ENCODE data around the gene SPATA32. TPM values are rescaled to one million over a fixed set of nuclear protein-coding genes. Genes with fewer than 3 reads are reported as not detected.
A peak's percentile ranks its signal among the peaks of the same experiment; 100 is the strongest.

The SPATA32 gene, protein sequence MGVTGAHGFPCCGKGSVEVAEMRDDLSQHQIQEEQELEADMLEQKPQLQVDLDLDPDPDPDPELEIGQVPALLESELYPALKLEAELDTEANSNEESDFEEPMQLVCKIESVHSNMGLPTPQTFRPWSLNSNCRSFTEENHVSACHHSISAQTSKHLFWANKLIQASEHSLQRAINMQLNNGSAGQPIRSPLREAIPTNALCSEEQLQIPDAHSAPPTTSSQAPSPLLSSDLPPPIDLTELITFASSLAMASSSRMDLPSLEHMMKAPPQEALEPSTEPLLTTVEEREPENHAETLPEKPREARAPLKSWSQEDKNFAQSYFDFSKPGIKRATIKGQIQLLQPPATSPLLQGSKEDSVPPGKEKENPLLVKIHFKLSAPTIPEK
- not detected for total RNA-seq
- long read RNA-seq = 0 reads

DNA sequence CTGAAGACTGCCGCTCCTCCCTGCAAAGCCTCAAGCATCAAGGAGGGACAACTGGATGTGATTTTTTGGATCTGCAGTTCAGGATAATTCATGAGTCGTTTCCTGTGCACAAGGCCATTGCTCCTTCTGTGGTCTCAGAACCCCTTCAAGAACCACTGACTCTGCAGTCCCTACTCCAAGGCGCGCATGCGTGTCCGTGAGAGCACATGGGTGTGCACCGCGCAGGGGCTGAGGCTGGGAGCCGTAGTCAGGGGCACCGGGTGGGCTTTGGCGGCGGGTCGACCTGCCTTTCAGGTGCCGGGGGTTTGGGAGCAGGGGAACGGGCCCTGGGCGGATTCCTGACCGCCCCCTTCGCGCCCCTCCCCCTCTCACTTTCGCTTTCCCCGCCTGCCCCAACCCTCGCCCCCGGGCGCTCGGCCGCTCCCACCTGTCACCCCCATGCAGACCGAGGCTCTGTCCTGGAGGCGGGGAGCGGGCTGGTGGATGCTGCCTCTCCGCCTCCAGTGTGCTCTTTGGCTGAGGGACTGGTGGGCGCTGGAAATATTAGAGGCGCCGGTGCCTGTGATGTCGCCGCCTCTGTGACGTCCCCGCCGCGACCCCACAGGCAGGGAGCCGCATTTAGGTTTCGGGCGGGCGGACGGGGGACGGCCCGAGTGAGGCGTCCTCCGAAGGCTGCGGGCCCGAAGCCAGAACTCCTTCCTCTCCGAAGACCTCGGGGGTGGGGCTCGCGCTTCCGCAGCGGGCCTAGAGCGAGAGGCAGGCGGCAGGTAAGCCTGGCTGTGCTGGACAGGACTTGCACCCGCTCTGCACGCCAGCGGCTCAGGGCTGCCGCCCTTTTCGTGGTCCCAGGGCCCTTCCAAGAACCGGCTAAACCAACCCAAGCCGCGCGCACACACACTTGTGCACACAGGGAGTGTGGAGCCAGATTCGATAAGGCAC lies at the start of gene SPATA32:
TSS of gene SPATA32 (minus strand) at position 518 of the 939 bp plus-strand sequence. CDS start at position 440, 78 bp downstream.
- intact Hi-C loops (cut with DNase I) = no loop called here
- H3K4me1 ChIP-seq = peaks cover 14% of the 10 kb centered on the region
- H3K9me3 ChIP-seq = no peaks in the 10 kb centered on the region
- peak within 1 kb of the TSS; percentile 66 for H3K4me3 ChIP-seq
- no peaks in the 10 kb centered on the region for H3K27me3 ChIP-seq
- peaks cover 31% of the 10 kb centered on the region for H3K36me3 ChIP-seq
- H3K27ac ChIP-seq = peak within 1 kb of the TSS; percentile 63
- TF ChIP-seq, protein P1, sequence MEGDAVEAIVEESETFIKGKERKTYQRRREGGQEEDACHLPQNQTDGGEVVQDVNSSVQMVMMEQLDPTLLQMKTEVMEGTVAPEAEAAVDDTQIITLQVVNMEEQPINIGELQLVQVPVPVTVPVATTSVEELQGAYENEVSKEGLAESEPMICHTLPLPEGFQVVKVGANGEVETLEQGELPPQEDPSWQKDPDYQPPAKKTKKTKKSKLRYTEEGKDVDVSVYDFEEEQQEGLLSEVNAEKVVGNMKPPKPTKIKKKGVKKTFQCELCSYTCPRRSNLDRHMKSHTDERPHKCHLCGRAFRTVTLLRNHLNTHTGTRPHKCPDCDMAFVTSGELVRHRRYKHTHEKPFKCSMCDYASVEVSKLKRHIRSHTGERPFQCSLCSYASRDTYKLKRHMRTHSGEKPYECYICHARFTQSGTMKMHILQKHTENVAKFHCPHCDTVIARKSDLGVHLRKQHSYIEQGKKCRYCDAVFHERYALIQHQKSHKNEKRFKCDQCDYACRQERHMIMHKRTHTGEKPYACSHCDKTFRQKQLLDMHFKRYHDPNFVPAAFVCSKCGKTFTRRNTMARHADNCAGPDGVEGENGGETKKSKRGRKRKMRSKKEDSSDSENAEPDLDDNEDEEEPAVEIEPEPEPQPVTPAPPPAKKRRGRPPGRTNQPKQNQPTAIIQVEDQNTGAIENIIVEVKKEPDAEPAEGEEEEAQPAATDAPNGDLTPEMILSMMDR (IDR thresholded peaks at IDR 0.05) = no peak
- DNase-seq = peak; percentile 87
- peak; percentile 72 for ATAC-seq

DNA sequence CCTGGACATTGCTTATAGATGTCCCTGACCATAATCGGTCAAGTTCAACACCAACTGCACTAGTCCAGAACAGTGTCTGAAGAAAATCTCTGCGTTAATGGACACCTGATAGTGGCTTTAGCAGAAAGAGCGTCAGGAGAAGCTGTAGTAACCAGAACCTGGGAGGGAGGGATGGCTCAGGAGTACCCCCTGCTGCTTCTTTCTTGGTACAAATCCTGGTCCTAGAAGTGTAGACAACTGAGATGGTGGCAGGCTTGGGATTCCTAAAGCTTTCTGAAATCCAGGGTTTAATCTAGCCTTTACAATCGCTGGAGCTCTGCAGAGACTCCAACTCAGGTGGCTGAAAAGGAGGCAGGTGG lies 49.5 kb upstream of the SPATA32 start:
- Histone ChIP-seq H3K27ac (peak overlapping the region; percentile 87), H3K4me3 (peak overlapping the region; percentile 25), H3K9me3 (no peaks in the 10 kb centered on the region), H3K36me3 (no peaks in the 10 kb centered on the region), H3K27me3 (no peaks in the 10 kb centered on the region), H3K4me1 (peaks cover 96% of the 10 kb centered on the region)
- TF ChIP-seq, protein P1 (IDR thresholded peaks at IDR 0.05) = no peak
- no peak for ATAC-seq
- intact Hi-C loops (cut with DNase I) = no loop called here
- DNase-seq = no peak

DNA sequence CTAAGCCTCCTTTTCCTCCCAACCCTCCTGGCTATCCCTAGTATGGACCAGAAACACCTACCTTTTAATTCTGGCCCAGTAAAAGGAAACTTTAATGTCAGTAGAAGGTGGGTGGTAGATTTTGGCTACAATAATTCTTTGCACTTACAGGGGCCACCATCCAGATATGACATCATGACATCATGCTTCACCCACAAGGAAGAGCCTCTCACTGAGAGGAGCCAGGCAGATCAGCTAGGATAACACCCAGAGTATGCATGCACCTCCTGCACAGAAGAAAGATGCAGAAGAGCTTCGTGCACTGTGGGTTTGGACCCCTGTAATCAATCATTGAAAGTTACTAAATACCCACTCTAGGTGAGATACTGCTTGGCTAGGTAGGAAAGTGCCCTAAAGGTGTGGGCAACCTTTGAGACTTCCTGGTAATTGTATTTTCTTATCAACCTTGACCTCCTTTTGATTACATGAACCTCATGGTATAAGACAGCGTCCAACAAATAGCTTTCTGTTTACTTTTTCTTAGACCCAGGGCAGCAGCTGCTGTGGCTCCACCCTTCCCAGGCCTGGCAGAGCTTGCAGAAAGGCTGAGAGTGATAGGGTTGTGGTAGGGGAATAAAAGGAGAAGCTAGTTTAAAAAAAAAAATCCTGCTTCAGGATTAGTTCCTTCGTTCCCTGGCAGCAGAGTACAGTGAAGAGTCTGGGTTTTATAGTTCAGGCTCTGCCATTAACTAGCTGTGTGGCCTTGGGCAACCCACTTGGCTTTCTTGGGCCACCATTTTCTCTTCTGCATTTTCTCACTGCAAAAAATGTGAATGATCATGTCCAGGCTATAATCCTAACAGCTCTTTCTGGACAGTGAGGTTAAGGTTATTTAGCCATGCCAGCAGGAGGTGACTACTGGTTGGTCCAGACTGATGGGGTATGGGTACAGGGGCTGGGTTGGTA lies 48.8 kb upstream of the SPATA32 start:
- ATAC-seq (peak; percentile 45), DNase-seq (no peak)
- Histone ChIP-seq H3K27ac (peak overlapping the region; percentile 87), H3K27me3 (no peaks in the 10 kb centered on the region), H3K9me3 (no peaks in the 10 kb centered on the region), H3K36me3 (no peaks in the 10 kb centered on the region), H3K4me3 (no peak overlapping the region), H3K4me1 (peaks cover 98% of the 10 kb centered on the region)
- intact Hi-C loops (cut with DNase I) = no loop called here
- TF ChIP-seq, protein P1 (IDR thresholded peaks at IDR 0.05) = no peak

DNA sequence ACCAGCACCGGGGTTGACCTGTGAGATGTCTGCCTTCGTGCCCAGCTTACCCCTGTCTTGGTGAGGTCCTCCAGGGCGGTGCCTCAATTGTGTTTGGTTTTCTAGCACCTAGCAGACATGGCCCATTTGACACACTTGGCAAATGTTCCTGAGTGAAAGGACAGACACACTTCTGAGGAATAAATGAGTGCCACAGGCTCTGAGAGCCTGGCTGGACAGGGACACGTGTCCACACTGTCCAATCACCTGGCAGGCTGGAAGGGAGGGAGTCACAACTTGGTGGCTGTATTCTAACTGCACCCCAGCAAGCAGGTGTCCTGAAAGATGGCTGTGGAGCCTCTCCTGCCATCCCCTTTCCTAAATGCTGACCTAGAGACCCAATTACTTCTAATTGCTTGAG lies 47.5 kb upstream of the SPATA32 start:
- Histone ChIP-seq H3K9me3 (no peaks in the 10 kb centered on the region), H3K27ac (no peak overlapping the region), H3K36me3 (no peaks in the 10 kb centered on the region), H3K27me3 (no peaks in the 10 kb centered on the region), H3K4me3 (no peak overlapping the region), H3K4me1 (peaks cover 88% of the 10 kb centered on the region)
- TF ChIP-seq, protein P1 (IDR thresholded peaks at IDR 0.05) = no peak
- intact Hi-C loops (cut with DNase I) = no loop called here
- DNase-seq (no peak), ATAC-seq (no peak)

DNA sequence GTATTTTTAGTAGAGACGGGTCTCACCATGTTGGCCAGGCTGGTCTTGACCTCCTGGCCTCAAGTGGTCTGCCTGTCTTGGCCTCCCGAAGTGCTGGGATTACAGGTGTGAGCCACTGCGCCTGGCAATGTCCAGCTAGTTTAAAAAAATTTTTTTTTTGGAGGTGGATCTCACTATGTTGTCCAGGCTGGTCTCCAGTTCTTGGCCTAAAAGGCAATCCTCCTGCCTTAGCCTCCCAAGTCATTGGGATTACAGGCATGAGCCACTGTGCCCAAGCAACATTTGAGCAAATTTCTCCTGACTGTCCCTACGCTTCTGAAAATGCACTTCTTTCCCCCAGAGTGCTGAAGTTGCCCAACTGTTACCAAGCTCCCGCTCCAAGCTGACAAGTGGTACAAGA lies 46.9 kb upstream of the SPATA32 start:
- TF ChIP-seq, protein P1 (IDR thresholded peaks at IDR 0.05) = no peak

More for the DNA sequence above, 46.9 kb upstream of the SPATA32 start:
- Histone ChIP-seq H3K27ac (no peak overlapping the region), H3K4me1 (peaks cover 85% of the 10 kb centered on the region), H3K27me3 (no peaks in the 10 kb centered on the region), H3K4me3 (no peak overlapping the region), H3K9me3 (no peaks in the 10 kb centered on the region), H3K36me3 (no peaks in the 10 kb centered on the region)
- intact Hi-C loops (cut with DNase I) = no loop called here
- no peak for DNase-seq
- ATAC-seq = no peak

All from upper lobe of right lung (tissue), 1 donor.